H54 (cell line): Measurements from ENCODE around the gene ALOXE3.
A peak's percentile ranks its signal among the peaks of the same experiment; 100 is the strongest.
"Not testable (repeated sequence)": the region's sequence is repeated elsewhere in the genome, so short reads cannot be mapped to it uniquely, and the experiment has no call there.

ENCODE experiments used
- DNase-seq: peaks from one replicate; pipeline ENCODE4 v3.0.0; 2011; ENCODE audit warnings: low spot score, mixed read lengths; ENCODE audit not compliant: insufficient read length
- FAIRE-seq: peaks from 3 replicates; lab custom pipeline; 2011; peaks lifted over from hg19 to GRCh38; lab: Jason Lieb, UNC
- POLR2A ChIP-seq: IDR thresholded peaks from 2 replicates; pipeline ENCODE4 v1.6.1; 2011; ENCODE audit warnings: low read depth, mild to moderate bottlenecking, low read length

The ALOXE3 gene

GRCh38 chr17:8063761-8064534 lies 54.4 kb downstream of the ALOXE3 start:
- FAIRE-seq (no peak), DNase-seq (no peak)
- TF ChIP-seq POLR2A, result no peak

DNA sequence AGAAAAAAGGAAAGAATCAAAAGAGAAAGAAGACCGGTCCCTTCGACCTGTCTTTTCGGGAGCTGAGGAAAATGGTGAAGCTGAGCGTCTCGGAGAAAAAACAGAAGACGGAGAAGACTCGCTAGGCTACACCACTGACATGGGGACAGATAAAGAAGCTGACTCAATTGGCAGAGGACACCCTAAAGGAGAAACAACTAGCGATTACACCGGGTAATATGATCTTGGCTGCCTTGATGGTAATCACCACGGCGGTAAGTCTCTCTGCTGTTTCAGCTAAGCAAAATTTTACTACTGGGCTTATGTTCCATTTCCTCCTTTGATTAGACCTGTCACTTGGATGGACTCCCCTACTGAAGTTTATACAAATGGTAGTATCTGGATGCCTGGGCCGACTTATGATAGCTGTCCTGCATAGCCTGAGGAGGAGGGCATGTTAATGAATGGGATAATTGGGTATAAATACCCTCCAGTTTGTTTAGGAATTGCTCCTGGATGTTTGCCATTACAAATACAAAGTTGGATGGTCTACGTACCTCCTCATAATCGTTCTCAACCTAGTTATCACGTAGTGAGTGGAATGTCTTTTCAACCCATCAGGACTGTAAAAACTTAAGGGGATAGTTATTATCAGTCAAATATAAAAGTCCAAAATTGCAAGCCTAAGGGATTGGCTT lies 55.4 kb downstream of the ALOXE3 start:
- DNase-seq, result no peak
- no peak for FAIRE-seq
- TF ChIP-seq POLR2A, result no peak

DNA sequence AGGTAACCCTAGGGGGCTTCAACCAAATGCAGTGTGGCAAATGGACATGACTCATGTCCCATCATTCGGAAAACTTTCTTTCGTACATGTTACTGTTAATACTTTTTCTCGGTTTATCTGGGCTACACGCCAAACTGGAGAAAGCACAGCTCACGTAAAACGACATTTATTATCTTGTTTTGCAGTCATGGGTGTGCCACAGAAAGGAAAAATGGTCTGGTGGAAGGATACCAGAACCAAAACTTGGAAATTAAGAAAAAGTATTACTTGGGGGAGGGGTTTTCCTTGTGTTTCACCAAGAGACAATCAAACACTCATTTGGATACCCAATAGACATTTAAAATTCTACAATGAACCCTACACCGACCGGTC lies 55.9 kb downstream of the ALOXE3 start:
- FAIRE-seq, result no peak
- no peak for DNase-seq
- TF ChIP-seq POLR2A, result no peak

DNA sequence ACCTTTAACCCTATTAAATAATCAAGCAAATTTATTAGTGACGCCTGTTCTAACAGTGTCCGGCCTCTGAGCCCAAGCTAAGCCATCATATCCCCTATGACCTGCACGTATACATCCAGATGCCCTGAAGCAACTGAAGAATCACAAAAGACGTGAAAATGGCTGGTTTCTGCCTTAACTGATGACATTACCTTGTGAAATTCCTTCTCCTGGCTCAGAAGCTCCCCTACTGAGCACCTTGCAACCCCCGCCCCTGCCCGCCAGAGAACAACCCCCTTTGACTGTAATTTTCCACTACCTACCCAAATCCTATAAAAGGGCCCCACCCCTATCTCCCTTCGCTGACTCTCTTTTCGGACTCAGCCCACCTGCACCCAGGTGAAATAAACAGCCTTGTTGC lies 56.5 kb downstream of the ALOXE3 start:
- not testable (repeated sequence) for DNase-seq, FAIRE-seq

GRCh38 chr17:8060274-8060673 lies 58.0 kb downstream of the ALOXE3 start:
- no peak for TF ChIP-seq POLR2A
- DNase-seq (no peak), FAIRE-seq (no peak)

GRCh38 chr17:8059131-8059530 lies 59.2 kb downstream of the ALOXE3 start:
- no peak for TF ChIP-seq POLR2A
- FAIRE-seq, result no peak
- DNase-seq, result no peak

DNA sequence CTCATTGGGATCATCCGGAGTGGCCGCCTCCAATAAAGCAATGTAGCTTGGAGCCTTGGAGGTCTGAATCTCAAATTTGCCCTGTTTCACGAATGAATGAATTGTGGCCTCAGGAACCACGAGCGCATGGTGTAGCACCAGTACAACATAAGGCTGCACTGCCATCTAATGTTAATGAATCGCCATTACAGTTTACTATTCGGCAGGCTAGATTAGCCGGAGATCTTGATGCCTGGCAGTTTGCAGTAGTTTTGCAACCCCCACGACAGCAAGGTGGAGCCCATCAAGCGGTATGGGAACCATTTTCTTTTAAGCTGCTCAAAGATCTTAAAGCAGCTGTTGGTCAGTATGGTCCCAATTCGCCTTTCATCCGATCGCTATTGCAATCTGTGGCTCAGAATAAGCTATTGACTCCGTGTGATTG lies 60.6 kb downstream of the ALOXE3 start:
- DNase-seq, result peak; percentile 75
- peak; percentile 89 for FAIRE-seq
- TF ChIP-seq POLR2A, result no peak

- DNase-seq, result no peak
- TF ChIP-seq POLR2A, result no peak
- FAIRE-seq, result no peak
Measured at GRCh38 chr17:8056976-8057625, 61.2 kb downstream of the ALOXE3 start.

GRCh38 chr17:8056232-8056975 lies 61.9 kb downstream of the ALOXE3 start:
- no peak for DNase-seq
- no peak for TF ChIP-seq POLR2A
- FAIRE-seq, result no peak

GRCh38 chr17:8055851-8056231 lies 62.5 kb downstream of the ALOXE3 start:
- no peak for FAIRE-seq
- TF ChIP-seq POLR2A, result no peak
- DNase-seq, result no peak

DNA sequence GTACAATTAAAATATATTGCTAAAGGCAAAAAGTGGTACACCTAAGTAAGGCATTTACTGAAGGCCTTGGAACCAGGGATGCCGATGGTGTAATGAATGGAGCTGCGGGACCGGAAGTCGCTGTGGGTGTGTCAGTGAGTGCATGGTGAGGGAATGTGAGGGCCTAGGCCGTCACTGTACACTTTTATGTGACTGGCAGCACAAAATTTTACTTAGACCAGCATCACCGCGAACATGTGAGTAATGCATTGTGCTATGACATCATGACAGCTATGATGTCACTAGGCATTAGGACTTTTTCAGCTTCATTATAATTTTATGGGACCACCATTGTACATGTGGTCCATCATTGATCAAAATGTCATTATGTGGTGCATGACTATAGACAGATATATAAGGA lies 64.7 kb downstream of the ALOXE3 start:
- FAIRE-seq (no peak), DNase-seq (no peak)
- TF ChIP-seq POLR2A, result no peak

- FAIRE-seq, result no peak
Measured at GRCh38 chr17:8052256-8053252, 65.8 kb downstream of the ALOXE3 start.

DNA sequence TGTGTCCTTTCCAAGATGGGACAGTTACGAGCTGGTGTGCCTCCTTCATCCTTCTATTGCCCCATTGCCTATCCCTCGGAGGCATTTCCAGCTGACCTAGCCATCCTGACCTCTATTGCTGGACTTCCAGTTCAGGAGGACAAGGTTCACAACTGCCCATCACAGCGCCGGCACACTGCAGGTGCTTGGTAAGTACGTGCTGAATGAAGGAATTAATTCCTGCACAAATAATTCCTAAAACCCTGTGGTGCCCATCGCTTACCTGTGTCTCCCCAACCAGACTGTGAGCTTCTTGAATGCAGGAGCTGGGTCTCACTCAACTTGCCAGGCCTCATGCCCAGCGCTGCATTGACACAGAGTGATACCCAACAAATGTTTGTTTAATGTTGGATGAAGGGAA lies 66.5 kb downstream of the ALOXE3 start:
- FAIRE-seq, result no peak
- no peak for DNase-seq
- TF ChIP-seq POLR2A, result no peak

More at GRCh38 chr17:8052256-8053252, 65.8 kb downstream of the ALOXE3 start:
- DNase-seq, result no peak
- no peak for TF ChIP-seq POLR2A

- TF ChIP-seq POLR2A, result no peak
- FAIRE-seq (no peak), DNase-seq (no peak)
Measured at GRCh38 chr17:8048736-8049135, 69.6 kb downstream of the ALOXE3 start.
